Measurements from ENCODE around the gene IL12A.

IL12A gene

DNA sequence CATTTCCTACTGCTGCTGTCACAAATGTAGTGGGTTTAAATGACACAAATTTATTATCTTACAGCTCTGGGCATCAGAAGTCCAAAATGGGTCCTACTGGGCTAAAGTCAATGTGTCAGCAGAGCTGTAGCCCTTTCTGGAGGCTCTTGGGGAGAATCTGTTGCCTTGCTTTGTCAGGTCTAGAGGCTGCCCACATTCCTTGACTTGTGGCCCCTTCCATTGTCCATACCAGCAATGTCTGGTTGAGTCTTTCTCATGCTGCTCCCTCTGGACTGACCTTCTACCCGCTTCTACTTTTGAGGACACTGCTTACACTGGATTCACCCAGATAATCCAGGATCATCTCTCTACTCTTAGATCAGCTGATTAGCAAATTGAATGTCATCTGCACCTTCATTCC is 3.0 kb downstream of the IL12A start:
- no peak for DNase-seq

DNA sequence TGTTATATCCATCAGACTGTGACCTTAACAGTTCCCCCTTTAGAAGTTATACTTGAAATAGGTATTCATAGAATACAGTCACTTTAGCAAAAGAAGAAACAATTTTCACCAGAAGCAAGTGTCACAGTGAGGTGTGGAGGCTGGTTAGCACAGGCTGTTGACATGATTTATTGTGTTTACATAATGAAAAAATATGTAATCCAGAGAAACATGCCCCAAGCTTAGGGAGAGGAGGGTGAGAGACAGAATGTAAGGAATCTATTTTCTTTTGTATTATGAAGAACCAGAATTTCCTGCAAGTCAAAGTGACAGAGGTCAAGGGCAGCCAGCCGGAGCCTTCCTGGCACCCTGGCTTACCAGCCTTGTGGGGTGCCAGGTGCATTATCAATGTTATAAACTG is 4.0 kb downstream of the IL12A start:
- DNase-seq, result no peak

DNA sequence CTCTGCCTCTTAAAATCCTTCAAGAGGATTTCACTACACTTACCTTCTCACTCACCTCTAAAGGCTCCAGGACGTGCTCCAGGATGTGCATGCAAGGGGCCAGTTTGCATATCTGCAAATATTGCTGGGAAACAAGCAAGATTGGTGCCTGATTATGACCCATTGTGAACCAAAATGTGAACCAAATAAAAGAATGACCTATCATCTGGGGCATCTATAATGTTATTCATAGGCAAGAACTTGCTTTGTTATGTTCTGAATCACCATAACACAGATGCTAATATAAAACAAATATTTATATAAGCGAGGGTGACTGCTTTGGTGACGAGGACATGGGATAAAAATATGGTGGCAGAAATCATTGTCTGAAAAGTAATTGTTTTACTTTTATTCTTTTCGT is 5.5 kb downstream of the IL12A start:
- no peak for DNase-seq

DNA sequence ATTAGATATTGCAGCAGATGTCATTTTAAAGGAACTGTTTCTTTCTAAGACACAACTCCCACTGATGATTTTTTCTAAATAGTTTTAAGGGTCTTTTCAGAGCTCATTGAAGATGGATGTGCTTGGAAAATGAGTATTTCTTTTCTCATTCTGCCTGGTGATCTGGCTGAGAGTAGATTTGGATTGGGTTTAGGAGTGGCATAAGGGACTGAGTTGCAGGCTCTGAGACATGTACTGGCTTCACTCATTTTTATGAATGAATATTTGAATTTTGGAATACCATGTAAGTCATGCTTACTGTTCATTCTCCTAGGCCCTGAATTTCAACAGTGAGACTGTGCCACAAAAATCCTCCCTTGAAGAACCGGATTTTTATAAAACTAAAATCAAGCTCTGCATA is 6.5 kb downstream of the IL12A start:
- DNase-seq, result no peak

DNA sequence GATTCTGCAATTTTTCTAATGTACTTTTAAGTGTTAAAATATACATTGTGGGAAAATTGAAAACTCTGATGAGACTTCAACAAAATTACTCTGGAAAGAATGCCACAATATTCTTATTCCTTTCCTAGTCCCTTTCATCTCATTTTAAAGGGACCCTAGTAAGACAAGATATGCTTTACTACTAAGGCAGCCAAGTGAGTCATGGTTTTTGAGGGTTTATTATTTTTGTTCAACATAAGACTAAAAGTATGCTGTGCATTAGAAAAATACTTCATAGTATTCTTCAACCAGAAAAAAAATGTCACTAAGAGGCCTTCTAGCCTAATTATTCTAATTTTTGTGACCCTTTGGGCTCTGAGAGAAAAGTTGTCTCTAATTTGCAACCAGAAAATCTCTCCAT is 7.4 kb downstream of the IL12A start:
- no peak for DNase-seq

DNA sequence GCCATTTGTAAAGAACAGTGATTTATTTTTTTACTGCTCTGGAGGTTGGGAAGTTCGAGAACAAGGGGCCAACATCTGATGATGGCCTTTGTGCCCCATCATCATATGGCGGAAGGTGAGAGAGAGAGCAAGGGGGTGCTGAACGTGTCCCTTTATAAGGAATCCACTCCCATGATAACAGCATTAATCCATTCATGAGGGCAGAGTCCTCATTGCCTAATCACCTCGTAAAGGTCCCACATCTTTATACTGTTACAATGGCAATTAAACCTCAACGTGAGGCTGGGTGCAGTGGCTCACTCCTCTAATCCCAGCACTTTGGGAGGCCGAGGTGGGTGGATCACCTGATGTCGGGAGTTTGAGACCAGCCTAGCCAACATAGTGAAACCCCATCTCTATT is 8.3 kb downstream of the IL12A start:
- no peak for DNase-seq

DNA sequence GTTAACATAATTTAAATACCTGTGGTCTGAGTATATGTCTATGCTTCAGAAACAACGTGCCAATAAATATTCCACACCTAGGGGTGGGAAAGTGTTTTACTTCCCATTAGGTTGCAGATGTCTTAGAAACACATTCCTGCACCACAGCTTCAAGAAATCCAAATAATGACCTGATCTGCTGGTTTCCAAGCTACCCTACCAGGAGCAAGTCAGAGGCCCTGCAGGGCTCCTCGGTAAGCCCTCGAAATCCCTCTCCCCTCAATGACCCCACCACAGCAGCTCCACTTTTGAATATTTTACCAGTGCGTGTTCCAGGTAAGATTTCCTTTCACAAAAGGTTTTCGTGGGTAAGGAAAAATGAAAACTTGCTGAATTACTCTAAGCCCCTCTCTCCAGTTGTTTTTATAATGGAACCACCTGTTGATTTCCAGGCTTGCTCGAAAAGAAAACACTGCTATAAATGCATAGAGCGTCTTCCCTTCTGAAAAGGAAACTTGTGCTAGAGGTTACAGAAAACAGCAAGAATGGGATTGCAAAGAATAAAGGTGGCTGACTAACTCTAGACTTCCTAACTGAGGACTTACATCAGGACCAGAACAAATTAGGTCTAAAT is 12.6 kb downstream of the IL12A start:
- DNase-seq, result no peak

DNA sequence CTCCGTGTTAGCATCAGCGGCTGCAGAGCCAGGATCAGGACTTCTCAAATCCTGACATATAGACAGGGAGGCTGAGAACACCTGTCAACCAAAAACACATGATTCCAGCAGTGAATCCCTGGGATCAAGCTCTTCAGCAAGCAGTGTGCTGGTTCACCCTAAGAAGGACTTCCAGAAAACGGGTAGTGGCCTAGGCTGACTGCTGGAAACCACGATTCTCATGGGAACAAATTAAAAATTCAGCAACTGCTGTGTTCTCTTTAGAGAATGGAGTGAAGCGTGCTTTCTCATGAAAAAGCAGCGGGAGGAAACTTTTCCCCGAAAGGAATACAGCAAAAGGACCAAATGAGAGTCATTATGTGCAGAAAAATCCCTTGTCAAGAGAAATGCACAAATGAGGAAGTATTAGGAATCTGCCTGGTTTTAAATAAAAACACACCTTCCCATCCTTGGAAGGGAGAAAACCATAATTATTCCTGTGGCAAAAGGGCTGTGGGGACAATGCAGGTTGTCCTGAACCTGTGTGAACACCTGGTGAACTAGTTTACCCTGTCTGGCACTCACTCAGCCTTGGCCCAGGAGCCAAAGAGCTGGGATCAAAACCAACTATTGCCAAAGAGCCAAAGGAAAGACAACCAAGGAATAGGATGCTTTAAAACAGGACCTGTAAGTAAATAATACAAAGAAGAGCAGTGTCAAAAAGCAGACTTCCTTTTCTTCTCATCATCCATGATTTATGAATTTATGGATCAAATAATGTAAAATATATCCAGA is 13.4 kb downstream of the IL12A start:
- no peak for DNase-seq

DNA sequence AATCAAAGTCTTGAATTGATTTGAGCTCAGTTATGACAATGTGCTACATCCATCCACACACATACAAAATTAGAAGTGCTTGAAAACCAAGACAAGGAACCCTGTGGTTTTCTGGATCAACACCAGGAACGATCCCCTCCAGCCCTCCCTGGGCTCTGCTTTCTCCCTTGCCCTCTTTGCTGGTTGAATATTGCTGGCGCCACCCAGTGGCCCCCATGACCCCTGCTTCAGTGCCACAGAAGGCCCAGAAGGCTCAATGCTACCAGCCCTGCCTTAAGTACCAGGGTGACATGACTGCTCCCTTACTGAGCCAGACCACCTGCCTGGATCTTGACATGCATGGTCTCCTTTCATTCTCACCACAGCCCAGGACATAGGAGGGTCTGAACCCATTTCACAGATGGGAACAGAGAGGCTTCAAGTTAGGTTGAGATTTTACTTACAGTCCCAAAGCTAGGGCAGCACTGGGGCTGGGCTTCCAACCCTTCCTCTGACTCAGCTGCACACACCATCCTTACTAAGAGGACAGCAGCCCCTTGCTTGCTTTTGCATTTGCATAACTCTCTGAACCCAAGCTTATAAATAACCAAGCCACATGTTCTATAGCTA is 15.0 kb downstream of the IL12A start:
- DNase-seq, result peak; percentile 30

DNA sequence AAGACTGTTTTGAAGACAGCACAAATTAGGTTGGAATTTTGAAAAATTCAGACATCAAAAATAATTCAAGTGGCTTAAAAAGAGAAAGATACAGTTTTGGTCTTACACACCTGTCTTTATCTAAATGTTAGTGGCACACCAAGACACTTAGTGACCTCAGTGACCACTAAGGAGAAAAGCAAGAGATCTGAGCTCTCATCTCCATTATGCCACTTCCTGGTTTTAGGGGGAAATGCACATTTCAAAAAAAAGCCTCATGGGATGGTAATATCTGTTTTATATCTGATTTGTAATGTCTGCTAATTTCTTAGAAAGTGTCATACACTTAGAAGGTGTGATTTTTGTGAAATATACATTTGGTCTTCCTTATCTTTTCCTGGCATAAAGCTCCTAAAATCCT is 16.4 kb downstream of the IL12A start:
- no peak for DNase-seq

DNA sequence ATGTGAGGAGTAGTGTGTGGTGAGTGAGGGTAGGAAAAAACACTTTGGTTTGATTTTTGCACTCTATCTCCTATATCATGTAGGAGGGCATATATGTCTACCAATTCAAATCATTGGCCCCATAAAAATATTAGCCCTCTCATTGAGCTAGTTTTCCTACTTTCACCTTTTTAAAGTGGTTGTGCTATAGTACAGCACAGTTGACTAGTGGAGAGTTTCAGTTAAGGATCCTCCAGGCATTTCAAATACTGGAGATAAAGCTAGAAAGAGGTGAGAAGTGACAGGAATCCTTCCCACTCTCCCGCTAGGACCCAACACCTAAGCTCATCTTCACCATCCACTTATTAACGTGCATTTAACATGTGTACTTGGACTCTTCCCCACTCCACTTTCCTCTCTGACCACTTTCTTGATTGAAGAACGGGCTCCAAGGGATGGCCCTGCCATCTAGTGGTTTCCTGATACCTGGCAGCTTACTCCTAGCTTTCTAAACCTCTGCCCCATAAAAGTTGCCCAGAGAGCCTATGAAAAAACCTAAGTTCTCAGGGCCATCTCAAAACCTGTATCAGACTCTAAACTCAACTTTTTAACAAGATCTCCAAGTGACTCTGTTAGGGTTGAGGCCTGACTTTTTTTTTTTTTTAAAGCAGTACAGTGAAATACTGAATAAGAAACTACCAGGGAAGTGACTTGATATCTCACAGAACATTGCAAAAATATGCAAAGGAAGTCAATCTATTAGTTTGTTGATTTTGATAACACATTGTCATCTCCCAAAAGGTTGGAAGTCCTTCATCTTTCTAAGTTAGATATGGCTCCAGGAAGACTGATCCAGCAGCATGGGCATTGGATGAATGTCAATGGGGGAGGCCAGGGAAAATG is 17.9 kb downstream of the IL12A start:
- DNase-seq, result peak; percentile 24

DNA sequence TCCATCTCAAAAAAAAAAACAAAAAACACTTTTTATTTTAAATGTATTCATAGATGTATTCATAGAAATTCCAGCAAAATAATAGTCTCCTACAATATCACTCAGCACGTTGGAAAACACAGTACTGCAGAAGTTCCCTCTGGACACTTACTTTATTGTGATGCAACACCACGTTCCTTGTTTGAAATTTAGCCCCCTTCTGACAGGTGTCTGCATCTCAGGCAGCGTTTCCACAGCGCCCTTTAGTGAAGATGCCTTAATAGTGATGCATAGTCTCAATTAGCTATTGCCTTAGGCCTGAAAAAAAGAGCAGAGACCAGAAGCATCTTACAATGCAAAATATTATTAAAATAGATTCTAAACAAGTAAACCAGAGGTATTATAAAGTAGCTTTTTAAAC is 20.3 kb downstream of the IL12A start:
- DNase-seq, result no peak

DNA sequence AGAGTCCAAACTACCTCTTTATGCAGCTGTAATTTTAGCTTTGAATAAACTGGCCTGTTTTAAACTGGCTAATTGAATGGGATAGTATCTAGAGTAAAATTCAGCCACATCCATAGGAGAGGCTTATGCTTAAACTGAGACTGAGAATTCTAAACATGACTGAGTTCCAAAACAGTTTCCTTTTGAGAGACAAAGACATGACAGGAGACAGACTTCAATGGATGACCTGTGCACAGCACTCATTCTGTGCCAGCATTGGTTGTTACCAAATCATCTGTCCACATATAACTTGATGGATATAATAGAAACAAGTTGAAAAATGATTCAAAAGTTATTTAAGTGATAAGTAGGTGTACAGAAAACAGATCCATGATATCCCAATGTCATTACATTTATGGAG is 20.9 kb downstream of the IL12A start:
- no peak for DNase-seq

DNA sequence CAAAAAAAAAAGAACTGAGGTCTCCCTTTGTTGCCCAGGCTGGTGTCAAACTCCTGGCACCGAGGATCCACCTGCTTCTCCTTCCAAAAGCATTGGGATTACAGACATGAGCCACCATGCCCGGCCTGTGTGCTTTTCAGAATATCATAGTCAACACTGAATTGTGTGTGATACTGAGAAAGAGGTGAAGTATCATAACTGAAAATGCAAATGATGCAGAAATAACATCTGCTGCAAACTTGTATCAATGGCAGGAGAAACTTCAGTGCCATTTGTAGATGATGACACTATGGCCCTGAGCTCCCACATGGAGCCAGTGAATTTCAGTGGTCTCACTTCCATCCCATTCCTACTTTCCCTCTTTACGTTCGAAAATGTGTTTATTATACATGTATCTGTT is 21.9 kb downstream of the IL12A start:
- DNase-seq, result no peak

DNA sequence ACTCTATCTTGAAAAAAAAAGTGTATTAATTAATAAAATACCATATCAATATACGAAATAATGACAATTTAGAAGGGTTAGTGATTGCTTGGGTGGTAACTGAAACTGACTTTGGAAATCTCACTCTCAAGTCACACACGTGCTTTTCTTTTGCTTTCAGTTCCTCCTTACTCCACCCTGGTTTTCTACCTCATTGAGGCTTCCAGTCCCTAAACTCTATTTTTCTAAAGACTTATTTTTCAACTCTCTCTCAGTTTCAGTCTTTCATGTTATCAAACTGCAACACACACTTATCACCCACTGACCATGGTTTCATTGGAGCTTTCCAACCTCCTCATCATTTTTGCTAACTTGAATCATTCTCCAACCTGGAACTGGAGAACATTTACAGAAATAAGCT is 23.5 kb downstream of the IL12A start:
- no peak for DNase-seq

DNA sequence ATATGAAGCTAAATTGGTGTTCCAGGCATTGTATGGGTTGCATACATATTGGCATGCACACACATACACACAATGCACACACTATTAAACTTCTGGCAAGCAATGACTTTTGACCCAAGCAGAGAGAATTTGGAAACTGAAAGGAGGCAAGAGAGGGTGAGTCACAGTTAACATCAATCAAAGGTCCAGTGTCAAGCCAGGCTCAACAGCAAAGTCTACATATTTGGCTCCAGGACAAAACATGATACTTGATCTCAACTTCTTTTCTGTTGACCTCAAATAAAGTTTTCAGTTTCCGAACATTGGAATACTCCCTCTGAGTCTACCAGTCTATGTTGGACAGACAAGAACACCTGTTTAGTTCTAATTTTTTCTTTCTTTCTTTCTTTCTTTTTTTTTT is 28.3 kb downstream of the IL12A start:
- DNase-seq, result no peak

DNA sequence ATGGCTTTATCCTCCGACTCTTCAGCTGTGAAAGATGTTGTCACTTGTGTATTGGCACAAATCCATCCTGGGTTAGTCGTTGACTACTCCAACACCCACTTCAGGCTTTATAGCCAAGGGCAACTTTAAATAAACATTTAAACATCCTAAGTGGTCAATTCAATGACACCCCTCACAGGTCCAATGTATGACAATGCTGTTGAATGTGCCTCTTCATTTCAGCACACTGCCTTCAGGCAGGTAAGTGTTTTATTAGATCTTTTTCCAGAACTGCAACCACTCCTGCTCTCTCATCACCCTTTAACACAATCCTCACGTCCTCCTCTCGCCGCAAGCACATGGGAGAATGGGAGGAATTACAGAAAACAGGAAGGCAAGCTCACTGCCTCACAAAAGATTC is 30.3 kb downstream of the IL12A start:
- DNase-seq, result no peak

DNA sequence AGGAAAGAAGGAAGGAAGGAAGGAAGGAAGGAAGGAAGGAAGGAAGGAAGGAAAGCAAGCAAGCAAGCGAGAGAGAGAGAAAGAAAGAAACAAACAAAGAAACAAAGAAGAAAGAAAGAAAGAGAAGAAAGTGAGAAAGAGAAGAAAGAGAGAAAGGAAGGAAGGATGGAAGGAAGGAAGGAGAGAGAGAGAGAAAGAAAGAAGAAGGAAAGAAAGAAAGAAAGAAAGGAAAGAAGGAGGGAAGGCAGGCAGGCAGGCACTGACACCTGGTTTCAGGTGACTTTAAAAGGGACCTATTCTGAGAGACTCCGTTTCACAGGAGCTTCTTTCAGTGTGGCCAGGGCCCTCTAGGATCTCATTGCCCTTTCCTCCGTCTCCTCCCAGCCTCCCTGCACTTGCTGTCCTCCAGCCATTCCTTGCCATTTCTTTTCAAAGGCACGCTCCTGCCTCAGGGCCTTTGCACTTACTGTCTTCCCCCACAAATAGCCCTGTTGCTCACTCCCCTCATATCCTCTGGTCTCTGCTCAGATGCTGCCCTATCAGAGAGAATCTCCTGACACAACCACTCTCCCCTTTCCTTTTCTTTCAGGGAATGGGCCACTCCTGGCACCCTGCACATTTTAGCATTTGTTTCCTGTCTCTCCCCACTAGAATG is 31.5 kb downstream of the IL12A start:
- no peak for DNase-seq

DNA sequence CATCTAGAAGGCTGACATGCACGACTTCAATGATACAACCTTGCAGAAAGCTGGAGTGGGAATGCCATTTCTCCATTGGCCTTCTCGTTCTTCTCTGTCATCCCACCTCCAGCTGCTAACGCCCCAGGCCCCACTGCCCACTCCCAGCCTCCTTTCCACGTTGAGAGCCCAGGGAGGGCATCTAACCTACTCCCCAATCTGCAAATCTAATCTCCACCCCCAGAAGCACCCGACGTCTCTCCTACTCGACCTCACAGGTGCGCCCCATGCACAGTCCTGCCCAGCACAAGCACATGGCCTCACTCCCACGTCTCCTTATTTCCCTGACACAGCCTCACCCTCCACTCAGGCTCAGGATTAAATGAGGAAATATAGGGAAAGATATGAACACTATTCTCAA is 33.4 kb downstream of the IL12A start:
- DNase-seq, result no peak

DNA sequence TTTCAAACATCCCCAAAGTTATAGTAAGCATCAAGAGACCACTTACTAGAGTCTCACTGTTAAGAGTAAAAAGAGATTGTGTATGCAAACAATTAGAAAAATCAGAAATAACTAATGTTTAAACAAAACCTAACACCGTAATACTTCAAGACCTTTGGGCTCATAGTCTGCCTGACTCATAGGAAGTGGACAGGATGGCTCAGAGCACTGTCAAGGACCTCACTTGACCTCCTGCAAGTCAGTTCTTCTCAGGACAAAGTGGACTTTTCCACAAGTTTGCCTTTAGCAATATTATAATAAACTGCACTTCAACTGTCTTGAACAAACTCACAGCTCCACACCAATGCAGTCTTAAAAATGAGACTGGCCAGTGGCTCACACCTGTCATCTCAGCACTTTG is 34.8 kb downstream of the IL12A start:
- DNase-seq, result no peak

DNA sequence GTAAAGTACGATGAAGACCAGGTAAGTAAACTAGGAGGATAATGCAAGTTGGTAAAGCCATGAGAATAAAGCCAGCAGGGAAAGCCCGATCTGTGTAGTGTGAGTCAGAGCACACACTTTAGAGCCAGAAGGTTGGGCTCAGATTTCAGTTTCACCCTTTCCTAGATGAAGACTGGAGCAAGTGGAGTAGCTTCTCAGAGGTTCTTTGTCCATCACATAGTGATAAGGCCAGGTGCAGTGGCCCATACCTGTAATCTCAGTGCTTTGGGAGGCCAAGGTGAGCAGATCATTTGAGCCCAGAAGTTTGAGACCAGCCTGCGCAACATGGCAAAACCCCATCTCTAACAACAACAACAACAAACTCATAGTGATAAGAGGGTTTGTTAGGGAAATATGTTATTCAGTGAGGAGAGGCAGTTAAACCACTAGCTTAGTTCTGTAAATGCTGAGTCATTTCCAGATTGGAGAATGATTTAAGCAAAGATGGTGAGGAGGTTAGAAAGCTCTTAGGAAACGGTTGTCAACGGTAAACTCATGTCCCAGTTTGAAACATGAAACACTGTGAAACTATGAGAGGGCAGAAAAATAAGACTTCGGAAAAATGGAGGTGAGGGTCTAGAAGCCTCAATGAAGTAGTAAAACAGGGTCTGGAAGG is 39.0 kb downstream of the IL12A start:
- no peak for DNase-seq

DNA sequence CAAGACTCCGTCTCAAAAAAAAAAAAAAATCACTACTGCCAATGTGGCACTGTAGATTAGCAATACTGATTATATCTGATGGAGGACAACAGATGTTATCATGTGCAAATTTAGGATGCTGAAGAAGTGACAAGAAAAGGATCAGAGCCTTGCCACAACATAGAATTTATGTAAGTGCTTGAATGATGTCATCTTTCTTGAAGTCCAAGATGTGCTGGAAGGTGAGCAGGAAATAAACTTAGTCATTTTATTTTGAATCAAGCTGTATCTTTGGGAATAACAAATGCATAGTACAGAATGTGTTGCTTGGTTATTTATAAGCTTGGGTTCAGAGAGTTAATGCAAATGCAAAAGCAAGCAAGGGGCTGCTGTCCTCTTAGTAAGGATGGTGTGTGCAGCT is 47.1 kb downstream of the IL12A start:
- DNase-seq, result no peak

Data from CD4-positive, alpha-beta T cell treated with Interleukin-12 subunit alpha and Interleukin-12 subunit beta, for 1 hour (primary cell).